Left ventricle myocardium inferior (tissue), 1 donor: Measurements from ENCODE around the gene STAG3. TPM values are rescaled to one million over a fixed set of nuclear protein-coding genes. Genes with fewer than 3 reads are reported as not detected.
"Not testable (repeated sequence)": the region's sequence is repeated elsewhere in the genome, so short reads cannot be mapped to it uniquely, and the experiment has no call there.

Source experiments
- DNase-seq: peaks from one replicate; pipeline ENCODE4 v3.0.0-alpha.2; 2020
- H3K27ac ChIP-seq: fragments of 200-600 bp; replicated peaks from 2 replicates; pipeline ENCODE4 v1.8.0; 2021
- H3K27me3 ChIP-seq: fragments of 200-600 bp; 2 replicates; pipeline ENCODE4 v1.8.0; 2021; ENCODE audit warnings: low read depth
- H3K36me3 ChIP-seq: fragments of 200-600 bp; 2 replicates; pipeline ENCODE4 v1.8.0; 2021
- H3K4me1 ChIP-seq: fragments of 200-600 bp; 2 replicates; pipeline ENCODE4 v1.8.0; 2021
- H3K4me3 ChIP-seq: fragments of 200-600 bp; 2 replicates; pipeline ENCODE4 v1.8.0; 2021; ENCODE audit warnings: mild to moderate bottlenecking, moderate library complexity
- H3K9me3 ChIP-seq: fragments of 200-600 bp; replicated peaks from 2 replicates; pipeline ENCODE4 v1.8.0; 2021
- CTCF ChIP-seq: fragments of 200-600 bp; IDR thresholded peaks from 2 replicates; pipeline ENCODE4 v1.8.0; 2021; ENCODE audit warnings: antibody characterized with exemption, mild to moderate bottlenecking, borderline replicate concordance
- intact Hi-C: fragments of 100-400 bp; cut with micrococcal nuclease; formaldehyde crosslinking; loops from one replicate; pipeline ENCODE4 v1.11.0; 2022
- microRNA-seq: library from miRNA; unstranded; fragments of <30 nt; microRNA quantifications from one replicate; pipeline ENCODE4 v1.2.0, GENCODE V29; 2020
- total RNA-seq: library from RNA; stranded (reverse); fragmentation: NEBNext Ultra II Directional; extraction: Animal tissue kit (Norgen Biotek cat#: 25700); gene quantifications from one replicate; pipeline ENCODE4 v1.2.1, GENCODE V29; 2021
- donor health status: DM: no; HTN: yes; CAD: no; lungs with severe emphysema.

Gene STAG3
- total RNA-seq, 1 donor from 2014 or later = 0.74 TPM

GRCh38 chr7:100247152-100247757, 69.5 kb downstream of the STAG3 start:
- intact Hi-C loops = no loop called here
- no peak for DNase-seq
- no peaks in the 10 kb centered on the region for H3K27me3 ChIP-seq
- H3K27ac ChIP-seq = no peak overlapping the region
- no peak for TF ChIP-seq CTCF
- H3K9me3 ChIP-seq = no peaks in the 10 kb centered on the region
- no peaks in the 10 kb centered on the region for H3K36me3 ChIP-seq
- H3K4me1 ChIP-seq = peaks cover 26% of the 10 kb centered on the region
- H3K4me3 ChIP-seq = no peak overlapping the region

- no peak for DNase-seq
- Histone ChIP-seq H3K4me1 (peaks cover 24% of the 10 kb centered on the region), H3K27ac (no peak overlapping the region), H3K9me3 (no peaks in the 10 kb centered on the region), H3K27me3 (no peaks in the 10 kb centered on the region), H3K4me3 (no peak overlapping the region), H3K36me3 (no peaks in the 10 kb centered on the region)
- intact Hi-C loops = no loop called here
- TF ChIP-seq CTCF = no peak
Measured at GRCh38 chr7:100248483-100248882, 70.8 kb downstream of the STAG3 start.

GRCh38 chr7:100257017-100257416, 79.3 kb downstream of the STAG3 start:
- DNase-seq = no peak
- H3K36me3 ChIP-seq = no peaks in the 10 kb centered on the region
- TF ChIP-seq CTCF = no peak
- peaks cover 3% of the 10 kb centered on the region for H3K4me1 ChIP-seq
- H3K27me3 ChIP-seq = no peaks in the 10 kb centered on the region
- no peaks in the 10 kb centered on the region for H3K9me3 ChIP-seq
- intact Hi-C loops = no loop called here
- no peak overlapping the region for H3K4me3 ChIP-seq
- no peak overlapping the region for H3K27ac ChIP-seq

GRCh38 chr7:100259984-100260383, 82.3 kb downstream of the STAG3 start:
- H3K4me1 ChIP-seq, H3K36me3 ChIP-seq, H3K9me3 ChIP-seq, H3K27me3 ChIP-seq, H3K4me3 ChIP-seq, DNase-seq, H3K27ac ChIP-seq, intact Hi-C loops: not testable (repeated sequence)

- intact Hi-C loops, H3K27ac ChIP-seq, H3K4me3 ChIP-seq, H3K27me3 ChIP-seq, H3K9me3 ChIP-seq, DNase-seq, H3K36me3 ChIP-seq: not testable (repeated sequence)
- peaks cover 13% of the 10 kb centered on the region for H3K4me1 ChIP-seq
Measured at GRCh38 chr7:100262896-100263295, 85.2 kb downstream of the STAG3 start.

Small RNA genes lying within 50 kb of the gene (microRNA-seq; reads per million reads assigned to microRNA genes)
- gene MIR4658 = not detected

Other genes with a start within 250 kb of the STAG3 start
- 0.27 TPM for gene GJC3, start 248.3 kb upstream of the STAG3 start, total RNA-seq
- gene AZGP1, start 201.9 kb upstream of the STAG3 start, total RNA-seq = 85.5 TPM
- gene ZKSCAN1, start 162.3 kb upstream of the STAG3 start, total RNA-seq = 37.1 TPM
- 6.4 TPM for gene ZSCAN21, start 128.1 kb upstream of the STAG3 start, total RNA-seq
- gene ZNF3, start 96.2 kb upstream of the STAG3 start, total RNA-seq = 12.9 TPM
- 114 TPM for gene COPS6, start 88.9 kb upstream of the STAG3 start, total RNA-seq
- gene MCM7, start 76.5 kb upstream of the STAG3 start, total RNA-seq = 21.1 TPM
- 11.8 TPM for gene AP4M1, start 76.3 kb upstream of the STAG3 start, total RNA-seq
- gene TAF6, start 58.6 kb upstream of the STAG3 start, total RNA-seq = 34.1 TPM
- gene CNPY4, start 58.3 kb upstream of the STAG3 start, total RNA-seq = 8.5 TPM
- 2.0 TPM for gene MBLAC1, start 51.0 kb upstream of the STAG3 start, total RNA-seq
- 100 TPM for gene LAMTOR4, start 29.0 kb upstream of the STAG3 start, total RNA-seq
- gene TRAPPC14, start 19.2 kb upstream of the STAG3 start, total RNA-seq = 7.1 TPM
- gene GAL3ST4, start 9.3 kb upstream of the STAG3 start, total RNA-seq = 1.5 TPM
- 0.25 TPM for gene GPC2, start 537 bp upstream of the STAG3 start, total RNA-seq
- gene PVRIG, start 42.0 kb downstream of the STAG3 start, total RNA-seq = not detected
- gene SPDYE3, start 129.8 kb downstream of the STAG3 start, total RNA-seq = not detected
- gene PILRB, start 180.2 kb downstream of the STAG3 start, total RNA-seq = 10.6 TPM
- gene PILRA, start 195.6 kb downstream of the STAG3 start, total RNA-seq = 2.0 TPM